ENCODE results near the gene TFAP2E. TPM values are rescaled to one million over a fixed set of nuclear protein-coding genes. Genes with fewer than 3 reads are reported as not detected.

TFAP2E gene
- total RNA-seq, 1 experiment from 2014 or later = 0.26 TPM

GRCh38 chr1:35558374-35559316 is 14.5 kb upstream of the TFAP2E start:
- no peaks in the 10 kb centered on the region for H3K9me2 ChIP-seq (replicated peaks; ENCODE audit: low read length)
- H3K27me3 ChIP-seq (ENCODE audit: low read length) = no peaks in the 10 kb centered on the region
- peak overlapping the region; percentile 95 for H3K9ac ChIP-seq (ENCODE audit: low read length)
- H3K9me3 ChIP-seq (ENCODE audit: low read length) = no peaks in the 10 kb centered on the region
- ChIA-PET POLR2A (ENCODE audit: unreplicated experiment) (no interaction called here), CTCF (no interaction called here)
- no peak for TF ChIP-seq EZH2 (IDR thresholded peaks at IDR 0.05; ENCODE audit: low read length, unreplicated experiment)
- TF ChIP-seq CTCF (conservative IDR thresholded peaks at IDR 0.05; ENCODE audit: low read depth, low read length) = no peak
- TF ChIP-seq EZH2phosphoT487 (IDR thresholded peaks at IDR 0.05; ENCODE audit: borderline replicate concordance, low read length) = no peak
- peak overlapping the region; percentile 78 for H3K4me3 ChIP-seq (ENCODE audit: low read length)
- no peaks in the 10 kb centered on the region for H4K20me1 ChIP-seq (ENCODE audit: low read length)
- intact Hi-C loops (cut with micrococcal nuclease) = no loop called here
- H3K4me1 ChIP-seq (ENCODE audit: insufficient read depth, low read length) = peaks cover 33% of the 10 kb centered on the region
- peak overlapping the region; percentile 83; the same call in 1 of the 2 replicates for H2AFZ ChIP-seq (ENCODE audit: low read length)
- peaks cover 46% of the 10 kb centered on the region for H3K79me2 ChIP-seq (ENCODE audit: low read length)
- H3K27ac ChIP-seq (ENCODE audit: low read length) = no peak overlapping the region
- DNase-seq = no peak
- peak overlapping the region; percentile 96 for H3K4me2 ChIP-seq (ENCODE audit: low read length)
- no peak for ATAC-seq
- no TSS peak for BruUV-seq (replicated peaks)
- H3F3A ChIP-seq (ENCODE audit: low read length, unreplicated experiment) = peaks cover 10% of the 10 kb centered on the region
- H3K36me3 ChIP-seq (ENCODE audit: low read depth, low read length) = peaks cover 7% of the 10 kb centered on the region; the same call in 1 of the 2 replicates

DNA sequence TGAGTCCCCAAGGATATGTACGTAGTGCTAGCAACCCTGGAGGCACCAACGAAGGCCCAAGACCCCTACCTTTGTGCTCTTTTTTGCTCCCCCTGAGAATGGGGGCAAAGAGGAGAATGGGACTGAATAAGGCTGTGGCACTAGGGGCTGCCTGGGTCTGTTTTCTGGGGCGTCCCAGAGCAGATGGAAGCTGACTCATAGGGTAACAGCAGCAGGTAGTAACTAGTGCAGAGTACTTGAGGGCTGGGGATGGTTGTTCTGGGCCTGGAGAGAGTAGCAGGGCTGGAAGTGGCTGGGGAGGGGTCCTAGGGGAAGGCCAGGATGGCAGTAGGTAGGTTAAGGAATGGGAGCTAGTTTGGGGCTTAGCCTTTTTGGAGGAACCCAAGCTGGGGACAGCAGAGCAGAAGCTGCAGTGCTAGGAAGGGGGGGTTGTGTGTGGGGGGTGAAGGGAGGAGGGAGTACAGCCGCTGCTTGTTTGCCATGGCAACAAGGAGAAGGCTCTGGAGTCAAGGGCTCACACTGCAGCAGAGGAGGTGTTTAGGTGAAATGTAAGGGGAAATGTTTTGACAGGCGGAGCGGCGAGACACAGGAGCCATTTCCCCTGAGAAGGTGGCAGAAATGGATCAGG is 13.7 kb upstream of the TFAP2E start:
- ChIA-PET POLR2A (ENCODE audit: unreplicated experiment) (no interaction called here), CTCF (no interaction called here)
- H3K36me3 ChIP-seq (ENCODE audit: low read depth, low read length) = peaks cover 5% of the 10 kb centered on the region; the same call in 1 of the 2 replicates
- H2AFZ ChIP-seq (ENCODE audit: low read length) = no peak overlapping the region
- intact Hi-C loops (cut with micrococcal nuclease) = no loop called here
- no peak overlapping the region for H3K9ac ChIP-seq (ENCODE audit: low read length)
- DNase-seq (no peak), ATAC-seq (no peak)
- no peaks in the 10 kb centered on the region for H3K9me3 ChIP-seq (ENCODE audit: low read length)
- H3K4me2 ChIP-seq (ENCODE audit: low read length) = peak overlapping the region; percentile 96
- no peak overlapping the region; the same call in 1 of the 2 replicates for H3K4me3 ChIP-seq (ENCODE audit: low read length)
- H3K27me3 ChIP-seq (ENCODE audit: low read length) = no peaks in the 10 kb centered on the region
- no peak for TF ChIP-seq CTCF (conservative IDR thresholded peaks at IDR 0.05; ENCODE audit: low read depth, low read length)
- TF ChIP-seq EZH2 (IDR thresholded peaks at IDR 0.05; ENCODE audit: low read length, unreplicated experiment) = no peak
- no peak for TF ChIP-seq EZH2phosphoT487 (IDR thresholded peaks at IDR 0.05; ENCODE audit: borderline replicate concordance, low read length)
- peaks cover 38% of the 10 kb centered on the region for H3K79me2 ChIP-seq (ENCODE audit: low read length)
- peaks cover 10% of the 10 kb centered on the region for H3F3A ChIP-seq (ENCODE audit: low read length, unreplicated experiment)
- no peaks in the 10 kb centered on the region for H3K9me2 ChIP-seq (replicated peaks; ENCODE audit: low read length)
- peaks cover 25% of the 10 kb centered on the region for H3K4me1 ChIP-seq (ENCODE audit: insufficient read depth, low read length)
- H4K20me1 ChIP-seq (ENCODE audit: low read length) = no peaks in the 10 kb centered on the region
- no TSS peak for BruUV-seq (replicated peaks)
- no peak overlapping the region for H3K27ac ChIP-seq (ENCODE audit: low read length)

All from PC-3 (cell line).